Aorta (tissue), 4 donors: Measurements from ENCODE around the gene POLR1A. TPM values are rescaled to one million over a fixed set of nuclear protein-coding genes. Genes with fewer than 3 reads are reported as not detected.

Experiments
- polyA plus RNA-seq, 2 donors: library from polyadenylated mRNA; stranded (reverse); fragments of 200-250 nt; gene quantifications; one replicate each; pipeline ENCODE4 v1.2.3, GENCODE V29; 2013
- total RNA-seq, 2 donors: library from RNA; stranded (reverse); fragmentation: NEBNext Ultra II Directional; extraction: Animal tissue kit (Norgen Biotek cat#: 25700); gene quantifications; one replicate each; pipeline ENCODE4 v1.2.1, GENCODE V29; 2021
- donor health status: healthy with polysubstance abuse.
- donor health status: Bipolar disorder and iron deficiency.
- donor health status: DM: no; HTN: no; CAD: no.
- donor health status: DM: yes; HTN: yes; CAD: no.

POLR1A gene
- total and polyA plus RNA-seq, 4 donors = 1.4 to 31.5 (median 16.4) TPM

Other genes with a start within 250 kb of the POLR1A start
- 10 to 100 TPM; 15.7 to 29.8 TPM for gene ST3GAL5, start 216.9 kb downstream of the POLR1A start, total RNA-seq
- gene ST3GAL5, start 216.9 kb downstream of the POLR1A start, polyA plus RNA-seq = 10 to 100 TPM in 1 of 2 donors, 1 to 10 TPM in 1; 3.3 to 15.8 TPM
- 10 to 100 TPM; 59.6 to 86.3 TPM for gene PTCD3, start 349 bp upstream of the POLR1A start, total RNA-seq
- 10 to 100 TPM in 1 of 2 donors, 1 to 10 TPM in 1; 4.4 to 47.1 TPM for gene PTCD3, start 349 bp upstream of the POLR1A start, polyA plus RNA-seq
- 10 to 100 TPM; 68.4 to 81.2 TPM for gene IMMT, start 89.6 kb upstream of the POLR1A start, total RNA-seq
- 10 to 100 TPM; 34.7 to 47.3 TPM for gene IMMT, start 89.6 kb upstream of the POLR1A start, polyA plus RNA-seq
- 10 to 100 TPM; 21.2 to 22.4 TPM for gene MRPL35, start 93.6 kb upstream of the POLR1A start, total RNA-seq
- 10 to 100 TPM; 12.6 to 39.2 TPM for gene MRPL35, start 93.6 kb upstream of the POLR1A start, polyA plus RNA-seq
- 10 to 100 TPM; 12.3 to 36.3 TPM for gene REEP1, start 231.7 kb upstream of the POLR1A start, total RNA-seq
- 1 to 10 TPM; 4.5 to 8.8 TPM for gene REEP1, start 231.7 kb upstream of the POLR1A start, polyA plus RNA-seq